GM12878 (cell line): Measurements from ENCODE around the gene PRKG1. TPM values are rescaled to one million over a fixed set of nuclear protein-coding genes. Genes with fewer than 3 reads are reported as not detected.

Experiments used
- ATAC-seq: fragments of 200-7000 bp; cut with Tn5 transposase; 3 replicates; pipeline ENCODE4 v1.9.1; 2020; ENCODE audit warnings: mild to moderate bottlenecking, moderate library complexity
- BruUV-seq: library from RNA; stranded (reverse); fragments of 400-500 nt; replicated peaks from 2 replicates; lab custom pipeline; 2021; lab: Mats Ljungman, UMichigan
- CTCF ChIA-PET: fragments of 300-600 bp; sonication (Branson Sonifier 250); formaldehyde crosslinking; extraction: SDS; loops from one replicate; lab custom pipeline; 2021; ENCODE audit warnings: inconsistent platforms; lab: Yijun Ruan, JAX
- POLR2A ChIA-PET: fragments of 350-600 bp; formaldehyde crosslinking; extraction: SDS; loops from one replicate; lab custom pipeline; 2021; ENCODE audit warnings: inconsistent platforms; lab: Charles Lee
- RAD21 ChIA-PET: fragments of 300-600 bp; sonication (Branson Sonifier 250); formaldehyde crosslinking; loops from one replicate; lab custom pipeline; 2023; ENCODE audit warnings: antibody characterized with exemption; ENCODE audit not compliant: unreplicated experiment; lab: Charles Lee
- SMC1A ChIA-PET: fragments of 300-600 bp; sonication (Branson Sonifier 250); formaldehyde crosslinking; loops from one replicate; lab custom pipeline; 2023; ENCODE audit not compliant: unreplicated experiment, uncharacterized antibody; lab: Charles Lee
- DNase-seq: peaks from one replicate; pipeline ENCODE4 v3.0.0-alpha.2; 2011; ENCODE audit warnings: low read depth, low spot score
- FAIRE-seq: peaks from 3 replicates; lab custom pipeline; 2011; peaks lifted over from hg19 to GRCh38; lab: Jason Lieb, UNC
- H2AFZ ChIP-seq: 2 replicates; pipeline ENCODE4 v1.6.0; 2011; ENCODE audit warnings: low read depth, low read length, control low read depth; ENCODE audit not compliant: control insufficient read depth
- H3K27ac ChIP-seq: 2 replicates; pipeline ENCODE4 v1.5.1; 2011; ENCODE audit warnings: control low read depth; ENCODE audit not compliant: control insufficient read depth, insufficient read depth
- H3K27me3 ChIP-seq, 2 experiments: replicated peaks in 1 of 2; 2 replicates each; pipeline versions ENCODE4 v1.6.0 to v1.6.1; 2011; ENCODE audit warnings: low read length in 1 of 2; ENCODE audit not compliant: control insufficient read depth in 2 of 2, insufficient read depth in 2 of 2
- H3K36me3 ChIP-seq, 2 experiments: 2 replicates each; pipeline ENCODE4 v1.5.1; 2011; ENCODE audit warnings: low read length in 1 of 2; ENCODE audit not compliant: control insufficient read depth in 2 of 2, insufficient read depth in 2 of 2
- H3K4me1 ChIP-seq: 2 replicates; pipeline ENCODE4 v1.6.1; 2011; ENCODE audit warnings: mild to moderate bottlenecking, low read length, moderate library complexity, mixed read lengths; ENCODE audit not compliant: control insufficient read depth, insufficient read depth
- H3K4me2 ChIP-seq: 2 replicates; pipeline ENCODE4 v1.6.0; 2011; ENCODE audit warnings: control low read depth; ENCODE audit not compliant: control insufficient read depth, insufficient read depth
- H3K4me3 ChIP-seq: fragments of 200-600 bp; sonication (generic); 2 replicates; pipeline ENCODE4 v1.5.1; 2016
- H3K79me2 ChIP-seq: 2 replicates; pipeline ENCODE4 v1.6.0; 2011; ENCODE audit warnings: low read length; ENCODE audit not compliant: control insufficient read depth, insufficient read depth
- H3K9ac ChIP-seq: 2 replicates; pipeline ENCODE4 v1.8.0; 2011; ENCODE audit warnings: low read length, control low read depth, mixed read lengths; ENCODE audit not compliant: control insufficient read depth, insufficient read depth
- H3K9me3 ChIP-seq: replicated peaks from 3 replicates; pipeline ENCODE4 v1.5.1; 2011; ENCODE audit warnings: mild to moderate bottlenecking, low read length; ENCODE audit not compliant: control insufficient read depth, insufficient read depth
- H4K20me1 ChIP-seq: 2 replicates; pipeline ENCODE4 v1.6.0; 2011; ENCODE audit not compliant: control insufficient read depth, insufficient read depth
- ATF7 ChIP-seq: fragments of 450-650 bp; IDR thresholded peaks from 2 replicates; pipeline ENCODE4 v1.6.1; 2016; ENCODE audit warnings: low read depth, mild to moderate bottlenecking
- BCL11A ChIP-seq: IDR thresholded peaks from 2 replicates; pipeline ENCODE4 v1.6.1; 2011; ENCODE audit warnings: low read depth, low read length
- WGBS: methylation state at CpG from one replicate; pipeline ENCODE4 v1.1.6; 2016; ENCODE audit warnings: low lambda C conversion rate; ENCODE audit not compliant: insufficient replicate concordance, insufficient coverage; ENCODE audit errors: missing lambda C conversion rate; 5-methylcytosine and 5-hydroxymethylcytosine counted together
- in situ Hi-C: fragments of 300-500 bp; cut with MboI; formaldehyde crosslinking; loops from 9 replicates; pipeline ENCODE4 v1.14.3; 2018; ENCODE audit warnings: mixed read lengths
- intact Hi-C: fragments of 100-400 bp; cut with micrococcal nuclease; formaldehyde crosslinking; loops from one replicate; pipeline ENCODE4 v1.14.2; 2022; ENCODE audit not compliant: unreplicated experiment
- polyA plus RNA-seq, 11 experiments: library from polyadenylated mRNA; depleted of rRNA in 4 of 11; unstranded in 6 of 11; stranded (reverse) in 5 of 11; fragments of >200 nt; fragmentation: Nextera tagmentation in 4 of 11; fragmentation: Illumina TruSeq in 1 of 11; extraction: Ambion mirVana in 4 of 11; extraction: Trizol in 1 of 11; gene quantifications; 1 replicate in 1 of 11; 2 replicates in 10 of 11; pipeline versions ENCODE4 v1.2.1 to v1.2.3, GENCODE V29; 2011 to 2016; ENCODE audit warnings: inconsistent platforms in 2 of 11, missing spikeins in 2 of 11, low read depth in 1 of 11
- total RNA-seq, 4 experiments: library from RNA; depleted of rRNA in 3 of 4; stranded (reverse); fragments of >200 nt in 3 of 4; fragmentation: Illumina TruSeq in 1 of 4; extraction: Trizol in 1 of 4; gene quantifications; 2 replicates each; pipeline versions ENCODE4 v1.2.1 to v1.2.3, GENCODE V29; 2013 to 2021
- TF ChIP-seq, protein P1 (sequence below): fragments of 450-650 bp; IDR thresholded peaks from 2 replicates; pipeline ENCODE4 v1.6.1; 2017; ENCODE audit warnings: borderline replicate concordance

Gene PRKG1
- total and polyA plus RNA-seq, 10 of the 15 experiments (the other 5 are each of a cell fraction or from before 2014, with no cell fraction given), result 0.04 to 0.05 TPM; not detected in 8

GRCh38 chr10:51960494-51960895, 886.2 kb downstream of the PRKG1 start (continued):
- TF ChIP-seq, protein P1, sequence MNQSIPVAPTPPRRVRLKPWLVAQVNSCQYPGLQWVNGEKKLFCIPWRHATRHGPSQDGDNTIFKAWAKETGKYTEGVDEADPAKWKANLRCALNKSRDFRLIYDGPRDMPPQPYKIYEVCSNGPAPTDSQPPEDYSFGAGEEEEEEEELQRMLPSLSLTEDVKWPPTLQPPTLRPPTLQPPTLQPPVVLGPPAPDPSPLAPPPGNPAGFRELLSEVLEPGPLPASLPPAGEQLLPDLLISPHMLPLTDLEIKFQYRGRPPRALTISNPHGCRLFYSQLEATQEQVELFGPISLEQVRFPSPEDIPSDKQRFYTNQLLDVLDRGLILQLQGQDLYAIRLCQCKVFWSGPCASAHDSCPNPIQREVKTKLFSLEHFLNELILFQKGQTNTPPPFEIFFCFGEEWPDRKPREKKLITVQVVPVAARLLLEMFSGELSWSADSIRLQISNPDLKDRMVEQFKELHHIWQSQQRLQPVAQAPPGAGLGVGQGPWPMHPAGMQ, result no peak
- TF ChIP-seq BCL11A, result no peak

GRCh38 chr10:51961401-51961800, 887.1 kb downstream of the PRKG1 start:
- Histone ChIP-seq H4K20me1 (no peaks in the 10 kb centered on the region), H3K4me2 (no peak overlapping the region), H3K27me3 (no peaks in the 10 kb centered on the region), H3K79me2 (no peaks in the 10 kb centered on the region), H3K9ac (no peak overlapping the region), H3K9me3 (no peaks in the 10 kb centered on the region), H3K4me1 (no peaks in the 10 kb centered on the region), H3K4me3 (no peak overlapping the region), H3K27ac (no peak overlapping the region), H2AFZ (no peak overlapping the region), H3K36me3 (no peaks in the 10 kb centered on the region)
- CTCF ChIA-PET, result interaction anchor here (0.8 to 4.8 kb wide), 11 partner anchors 9 to 593 kb away, joined by 3 to 58 read pairs (median 4); no protein-coding TSS in a partner anchor
- POLR2A ChIA-PET, result no interaction called here
- RAD21 ChIA-PET, result interaction anchor here (1.1 to 3.1 kb wide), 3 partner anchors 235 to 573 kb away, joined by 3 to 14 read pairs (median 3); no protein-coding TSS in a partner anchor
- no peak for TF ChIP-seq ATF7
- in situ Hi-C loops (loop anchor here (10.0 to 25.0 kb wide), 2 partner anchors 577 to 899 kb away; partner anchors contain the start of gene PRKG1), intact Hi-C loops (loop anchor here (5.0 kb wide), 2 partner anchors 256 to 899 kb away; no protein-coding TSS in a partner anchor)
- DNase-seq, result no peak
- BruUV-seq, result no TSS peak
- SMC1A ChIA-PET, result interaction anchor here (0.9 to 4.9 kb wide), 3 partner anchors 528 to 572 kb away, joined by 3 to 29 read pairs (median 3); no protein-coding TSS in a partner anchor
- WGBS, result 0% methylated on average over 3 of the region's 3 CpGs
- no peak for FAIRE-seq
- ATAC-seq, result no peak
